HG02981 (cell line): ENCODE measurements around the gene SPINT2.

Experiments
- ATAC-seq: cut with Tn5 transposase; IDR thresholded peaks from one replicate; pipeline ENCODE4 v1.9.1; 2021; ENCODE audit warnings: mild to moderate bottlenecking, moderate library complexity; ENCODE audit not compliant: unreplicated experiment

SPINT2 gene

GRCh38 chr19:38266981-38267597 is 2.7 kb downstream of the SPINT2 start:
- no peak for ATAC-seq

GRCh38 chr19:38267761-38268483 is 3.5 kb downstream of the SPINT2 start:
- ATAC-seq = no peak

- ATAC-seq = no peak
Measured at GRCh38 chr19:38268539-38268938, 4.2 kb downstream of the SPINT2 start.

- ATAC-seq = no peak
Measured at GRCh38 chr19:38270587-38271167, 6.3 kb downstream of the SPINT2 start.

- ATAC-seq = no peak
Measured at GRCh38 chr19:38273499-38273898, 9.1 kb downstream of the SPINT2 start.

- ATAC-seq = no peak
Measured at GRCh38 chr19:38274739-38275138, 10.4 kb downstream of the SPINT2 start.

- no peak for ATAC-seq
Measured at GRCh38 chr19:38276942-38277517, 12.7 kb downstream of the SPINT2 start.

- no peak for ATAC-seq
Measured at GRCh38 chr19:38277549-38277948, 13.2 kb downstream of the SPINT2 start.

- no peak for ATAC-seq
Measured at GRCh38 chr19:38277969-38278680, 13.8 kb downstream of the SPINT2 start.

GRCh38 chr19:38278751-38279150 is 14.4 kb downstream of the SPINT2 start:
- ATAC-seq = no peak

GRCh38 chr19:38280030-38280921 is 15.9 kb downstream of the SPINT2 start:
- no peak for ATAC-seq

- no peak for ATAC-seq
Measured at GRCh38 chr19:38281811-38282566, 17.6 kb downstream of the SPINT2 start.

GRCh38 chr19:38283271-38283670 is 18.9 kb downstream of the SPINT2 start:
- ATAC-seq = no peak

GRCh38 chr19:38284422-38284821 is 20.0 kb downstream of the SPINT2 start:
- ATAC-seq = no peak

GRCh38 chr19:38285567-38285966 is 21.2 kb downstream of the SPINT2 start:
- no peak for ATAC-seq

- ATAC-seq = no peak
Measured at GRCh38 chr19:38287604-38288003, 23.2 kb downstream of the SPINT2 start.

GRCh38 chr19:38288123-38288855 is 23.9 kb downstream of the SPINT2 start:
- no peak for ATAC-seq

- ATAC-seq = no peak
Measured at GRCh38 chr19:38289955-38290354, 25.6 kb downstream of the SPINT2 start.

- no peak for ATAC-seq
Measured at GRCh38 chr19:38290631-38291147, 26.3 kb downstream of the SPINT2 start.
